ENCODE results near the gene MT1B.

Gene MT1B

DNA sequence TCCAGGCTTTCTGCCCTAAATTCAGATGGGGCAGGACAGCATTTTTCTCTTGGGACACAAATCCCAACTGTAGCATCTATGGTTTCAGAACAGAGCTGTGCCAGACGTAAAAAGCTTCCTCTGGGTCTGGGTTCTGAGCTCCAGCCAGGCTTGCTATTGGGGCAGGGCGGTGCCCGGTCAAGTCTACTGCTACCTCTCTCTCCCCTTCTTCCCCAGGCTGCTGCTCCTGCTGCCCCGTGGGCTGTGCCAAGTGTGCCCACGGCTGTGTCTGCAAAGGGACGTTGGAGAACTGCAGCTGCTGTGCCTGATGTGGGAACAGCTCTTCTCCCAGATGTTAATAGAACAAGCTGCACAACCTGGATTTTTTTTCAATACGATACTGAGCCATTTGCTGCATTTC, 18.2 kb upstream of the MT1B start:
- TF ChIP-seq POLR2AphosphoS5 (IDR thresholded peaks at IDR 0.05; ENCODE audit: low read depth, low read length), result no peak
- no peak for TF ChIP-seq SIN3A (IDR thresholded peaks at IDR 0.05; ENCODE audit: borderline replicate concordance, insufficient read depth, low read length)
- TF ChIP-seq, protein P1, sequence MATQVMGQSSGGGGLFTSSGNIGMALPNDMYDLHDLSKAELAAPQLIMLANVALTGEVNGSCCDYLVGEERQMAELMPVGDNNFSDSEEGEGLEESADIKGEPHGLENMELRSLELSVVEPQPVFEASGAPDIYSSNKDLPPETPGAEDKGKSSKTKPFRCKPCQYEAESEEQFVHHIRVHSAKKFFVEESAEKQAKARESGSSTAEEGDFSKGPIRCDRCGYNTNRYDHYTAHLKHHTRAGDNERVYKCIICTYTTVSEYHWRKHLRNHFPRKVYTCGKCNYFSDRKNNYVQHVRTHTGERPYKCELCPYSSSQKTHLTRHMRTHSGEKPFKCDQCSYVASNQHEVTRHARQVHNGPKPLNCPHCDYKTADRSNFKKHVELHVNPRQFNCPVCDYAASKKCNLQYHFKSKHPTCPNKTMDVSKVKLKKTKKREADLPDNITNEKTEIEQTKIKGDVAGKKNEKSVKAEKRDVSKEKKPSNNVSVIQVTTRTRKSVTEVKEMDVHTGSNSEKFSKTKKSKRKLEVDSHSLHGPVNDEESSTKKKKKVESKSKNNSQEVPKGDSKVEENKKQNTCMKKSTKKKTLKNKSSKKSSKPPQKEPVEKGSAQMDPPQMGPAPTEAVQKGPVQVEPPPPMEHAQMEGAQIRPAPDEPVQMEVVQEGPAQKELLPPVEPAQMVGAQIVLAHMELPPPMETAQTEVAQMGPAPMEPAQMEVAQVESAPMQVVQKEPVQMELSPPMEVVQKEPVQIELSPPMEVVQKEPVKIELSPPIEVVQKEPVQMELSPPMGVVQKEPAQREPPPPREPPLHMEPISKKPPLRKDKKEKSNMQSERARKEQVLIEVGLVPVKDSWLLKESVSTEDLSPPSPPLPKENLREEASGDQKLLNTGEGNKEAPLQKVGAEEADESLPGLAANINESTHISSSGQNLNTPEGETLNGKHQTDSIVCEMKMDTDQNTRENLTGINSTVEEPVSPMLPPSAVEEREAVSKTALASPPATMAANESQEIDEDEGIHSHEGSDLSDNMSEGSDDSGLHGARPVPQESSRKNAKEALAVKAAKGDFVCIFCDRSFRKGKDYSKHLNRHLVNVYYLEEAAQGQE (IDR thresholded peaks at IDR 0.05; ENCODE audit: insufficient read depth in 1 of 2, low read depth in 2 of 2, low read length in 2 of 2), result no peak
- TF ChIP-seq TAF1 (IDR thresholded peaks at IDR 0.05; ENCODE audit: borderline replicate concordance, insufficient read depth, low read length), result no peak
- TF ChIP-seq FOXP2 (optimal IDR thresholded peaks at IDR 0.05; ENCODE audit: borderline replicate concordance, extremely low read depth, extremely low read length, insufficient read depth), result no peak

DNA sequence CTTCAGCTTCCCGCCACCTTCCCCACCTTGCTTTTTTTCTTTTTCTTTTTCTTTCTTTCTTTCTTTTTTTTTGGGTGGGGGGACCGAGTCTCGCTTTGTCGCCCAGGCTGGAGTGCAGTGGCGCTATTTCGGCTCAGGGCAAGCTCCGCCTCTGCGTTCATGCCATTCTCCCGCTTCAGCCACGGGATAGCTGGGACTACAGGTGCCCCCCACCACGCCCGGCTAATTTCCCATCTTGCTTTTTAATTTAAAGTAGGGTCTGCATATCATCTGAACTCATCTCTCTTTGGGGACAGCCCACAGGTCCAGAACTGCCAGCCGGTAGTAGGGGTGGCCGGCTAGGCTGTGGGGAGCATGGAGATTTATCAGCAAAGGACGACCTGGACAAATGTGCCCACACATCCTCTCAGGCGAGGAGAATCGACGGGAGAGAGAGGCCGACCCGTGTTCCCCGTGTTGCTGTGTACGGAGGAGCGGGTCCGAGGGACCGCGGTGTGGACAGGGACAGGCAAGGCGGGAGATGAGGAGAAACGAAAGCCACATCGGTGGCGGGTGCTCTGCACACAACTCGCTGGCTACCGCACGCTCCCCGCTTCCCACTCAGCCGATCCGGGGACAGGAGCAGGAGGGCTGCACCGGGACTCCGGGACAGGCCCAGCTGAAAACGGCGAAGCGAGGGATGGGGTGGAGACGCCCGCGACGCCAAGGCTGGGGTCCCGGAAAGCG, 16.8 kb upstream of the MT1B start:
- no peak for TF ChIP-seq SIN3A (IDR thresholded peaks at IDR 0.05; ENCODE audit: borderline replicate concordance, insufficient read depth, low read length)
- TF ChIP-seq TAF1 (IDR thresholded peaks at IDR 0.05; ENCODE audit: borderline replicate concordance, insufficient read depth, low read length), result no peak

DNA sequence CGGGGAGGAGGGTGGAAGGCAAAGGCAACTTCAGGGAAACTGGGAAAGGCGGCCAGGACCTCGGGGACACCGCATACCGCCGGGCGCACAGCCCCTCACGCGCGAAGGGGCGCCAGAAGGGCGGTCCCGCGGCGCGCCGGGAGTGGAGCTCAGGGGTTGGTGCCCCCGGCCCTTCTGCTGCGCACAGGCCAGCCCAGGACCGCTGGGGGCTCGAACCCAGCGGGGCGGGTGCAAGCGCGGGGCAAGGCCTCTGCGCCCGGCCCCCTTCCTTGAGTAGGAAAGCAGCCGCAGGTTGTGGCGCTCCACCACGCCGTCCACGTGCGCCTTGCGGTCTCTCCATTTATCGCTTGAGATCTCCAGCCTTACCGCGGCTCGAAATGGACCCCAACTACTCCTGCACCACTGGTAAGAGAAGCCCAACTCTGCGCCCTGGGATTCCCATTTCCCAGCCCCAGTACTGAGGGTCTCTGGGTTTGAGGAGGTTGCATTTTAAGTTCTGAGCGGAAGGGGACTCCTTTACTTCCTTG, 16.2 kb upstream of the MT1B start:
- TF ChIP-seq, protein P1 (IDR thresholded peaks at IDR 0.05; ENCODE audit: insufficient read depth in 1 of 2, low read depth in 2 of 2, low read length in 2 of 2), result no peak
- TF ChIP-seq TAF1 (IDR thresholded peaks at IDR 0.05; ENCODE audit: borderline replicate concordance, insufficient read depth, low read length) (no peak), SIN3A (IDR thresholded peaks at IDR 0.05; ENCODE audit: borderline replicate concordance, insufficient read depth, low read length) (no peak), POLR2AphosphoS5 (IDR thresholded peaks at IDR 0.05; ENCODE audit: low read depth, low read length) (no peak), FOXP2 (optimal IDR thresholded peaks at IDR 0.05; ENCODE audit: borderline replicate concordance, extremely low read depth, extremely low read length, insufficient read depth) (no peak)

DNA sequence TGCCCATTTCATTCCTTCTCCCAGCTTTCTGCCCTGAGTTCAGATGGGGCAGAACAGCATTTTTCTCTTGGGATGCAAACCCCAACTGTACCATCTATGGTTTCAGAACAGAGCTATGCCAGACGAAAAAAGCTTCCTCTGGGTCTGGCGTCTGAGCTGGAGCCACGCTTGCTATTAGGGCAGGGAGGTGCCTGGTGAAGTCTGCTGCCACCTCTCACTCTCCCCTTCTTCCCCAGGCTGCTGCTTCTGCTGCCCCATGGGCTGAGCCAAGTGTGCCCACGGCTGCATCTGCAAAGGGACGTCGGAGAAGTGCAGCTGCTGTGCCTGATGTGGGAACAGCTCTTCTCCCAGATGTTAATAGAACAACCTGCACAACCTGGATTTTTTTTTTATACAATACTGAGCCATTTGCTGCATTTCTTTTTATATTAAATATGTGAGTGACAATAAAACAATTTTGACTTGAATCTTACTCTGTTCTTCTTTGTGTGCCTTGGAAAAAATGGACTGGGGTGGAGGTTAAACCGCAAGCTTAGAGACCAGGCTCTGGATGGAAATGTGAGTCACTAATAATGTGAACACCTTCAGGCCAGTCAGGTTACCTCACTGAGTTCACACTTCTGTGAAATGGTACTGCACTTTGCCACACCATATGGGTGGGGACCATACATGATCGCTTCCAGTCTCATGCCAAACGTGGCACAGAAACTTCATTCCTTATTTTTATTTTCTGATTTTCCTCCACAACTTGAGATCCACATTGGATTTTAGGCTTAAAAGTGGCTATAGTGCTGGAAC, 14.9 kb upstream of the MT1B start:
- TF ChIP-seq TAF1 (IDR thresholded peaks at IDR 0.05; ENCODE audit: borderline replicate concordance, insufficient read depth, low read length) (no peak), SIN3A (IDR thresholded peaks at IDR 0.05; ENCODE audit: borderline replicate concordance, insufficient read depth, low read length) (no peak), POLR2AphosphoS5 (IDR thresholded peaks at IDR 0.05; ENCODE audit: low read depth, low read length) (no peak), FOXP2 (optimal IDR thresholded peaks at IDR 0.05; ENCODE audit: borderline replicate concordance, extremely low read depth, extremely low read length, insufficient read depth) (no peak)
- TF ChIP-seq, protein P1 (IDR thresholded peaks at IDR 0.05; ENCODE audit: insufficient read depth in 1 of 2, low read depth in 2 of 2, low read length in 2 of 2), result no peak

DNA sequence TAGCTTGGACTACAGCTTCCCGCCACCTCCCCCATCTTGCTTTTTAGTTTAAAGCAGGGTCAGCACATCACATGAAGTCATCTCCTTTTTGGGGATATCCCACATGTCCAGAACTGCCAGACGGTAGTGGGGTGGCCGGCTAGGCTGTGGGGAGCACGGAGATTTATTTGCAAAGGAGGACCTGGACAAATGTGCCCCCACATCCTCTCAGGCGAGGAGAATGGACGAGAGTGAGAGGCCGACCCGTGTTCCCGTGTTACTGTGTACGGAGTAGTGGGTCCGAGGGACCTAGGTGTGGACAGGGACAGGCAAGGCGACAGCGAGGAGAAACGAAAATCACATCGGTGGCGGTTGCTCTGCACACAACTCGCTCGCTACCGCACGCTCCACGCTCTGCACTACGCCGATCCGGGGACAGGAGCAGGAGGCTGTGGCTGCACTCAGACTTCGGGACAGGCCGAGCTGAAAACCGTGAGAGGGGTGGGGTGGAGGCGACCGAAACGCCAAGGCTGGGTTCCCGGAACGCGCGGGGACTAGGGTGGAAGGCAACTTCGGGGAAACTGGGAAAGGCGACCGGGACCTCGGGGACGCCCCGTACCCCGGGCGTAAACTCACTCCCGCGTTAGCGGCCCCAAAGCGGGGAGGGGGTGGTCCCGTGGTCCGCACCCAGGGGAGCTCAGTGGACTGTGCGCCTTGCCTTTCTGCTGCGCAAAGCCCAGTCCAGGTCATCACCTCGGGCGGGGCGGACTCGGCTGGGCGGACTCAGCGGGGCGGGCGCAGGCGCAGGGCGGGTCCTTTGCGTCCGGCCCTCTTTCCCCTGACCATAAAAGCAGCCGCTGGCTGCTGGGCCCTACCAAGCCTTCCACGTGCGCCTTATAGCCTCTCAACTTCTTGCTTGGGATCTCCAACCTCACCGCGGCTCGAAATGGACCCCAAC, 13.6 kb upstream of the MT1B start, which contains the start of gene MT1A:
TSS of gene MT1A (plus strand) at position 853 of the 937 bp plus-strand sequence. CDS start at position 926, 73 bp downstream.
- TF ChIP-seq, protein P1 (IDR thresholded peaks at IDR 0.05; ENCODE audit: insufficient read depth in 1 of 2, low read depth in 2 of 2, low read length in 2 of 2), result no peak
- TF ChIP-seq POLR2AphosphoS5 (IDR thresholded peaks at IDR 0.05; ENCODE audit: low read depth, low read length) (no peak), SIN3A (IDR thresholded peaks at IDR 0.05; ENCODE audit: borderline replicate concordance, insufficient read depth, low read length) (no peak), FOXP2 (optimal IDR thresholded peaks at IDR 0.05; ENCODE audit: borderline replicate concordance, extremely low read depth, extremely low read length, insufficient read depth) (no peak)
